IPS-20b (cell line): ENCODE results near the gene KCNK7.

Source experiments
- H3K27ac ChIP-seq: one replicate; pipeline ENCODE4 v1.5.1; 2013; ENCODE audit warnings: low read length
- H3K27me3 ChIP-seq: 2 replicates; pipeline ENCODE4 v1.6.1; 2013; ENCODE audit warnings: mild to moderate bottlenecking, low read length, inconsistent platforms; ENCODE audit not compliant: insufficient read depth
- H3K36me3 ChIP-seq: 2 replicates; pipeline ENCODE4 v1.6.1; 2013; ENCODE audit warnings: low read depth, mild to moderate bottlenecking, inconsistent platforms, low read length, moderate library complexity; ENCODE audit not compliant: insufficient read depth
- H3K4me1 ChIP-seq: 2 replicates; pipeline ENCODE4 v1.6.1; 2013; ENCODE audit warnings: mild to moderate bottlenecking, control low read depth, inconsistent platforms, low read length, moderate library complexity; ENCODE audit not compliant: insufficient read depth
- H3K4me3 ChIP-seq: 2 replicates; pipeline ENCODE4 v1.5.1; 2013; ENCODE audit warnings: mild to moderate bottlenecking, low read length, inconsistent platforms
- H3K9ac ChIP-seq: 2 replicates; pipeline ENCODE4 v1.6.1; 2013; ENCODE audit warnings: low read depth, mild to moderate bottlenecking, inconsistent platforms, low read length, moderate library complexity
- H3K9me3 ChIP-seq: 2 replicates; pipeline ENCODE4 v1.6.1; 2013; ENCODE audit warnings: mild to moderate bottlenecking, low read depth, low read length, inconsistent platforms; ENCODE audit not compliant: insufficient read depth

KCNK7 gene

GRCh38 chr11:65556470-65557279 is 38.9 kb downstream of the KCNK7 start:
- Histone ChIP-seq H3K9ac (no peak overlapping the region), H3K4me1 (peaks cover 36% of the 10 kb centered on the region), H3K4me3 (peak overlapping the region; percentile 31; the same call in 1 of the 2 replicates), H3K27ac (no peak overlapping the region), H3K27me3 (peaks cover 64% of the 10 kb centered on the region), H3K36me3 (no peaks in the 10 kb centered on the region), H3K9me3 (no peaks in the 10 kb centered on the region)

GRCh38 chr11:65555693-65556231 is 39.8 kb downstream of the KCNK7 start:
- Histone ChIP-seq H3K9ac (no peak overlapping the region), H3K36me3 (no peaks in the 10 kb centered on the region), H3K4me3 (no peak overlapping the region), H3K27me3 (peaks cover 72% of the 10 kb centered on the region), H3K9me3 (no peaks in the 10 kb centered on the region), H3K27ac (no peak overlapping the region), H3K4me1 (peaks cover 31% of the 10 kb centered on the region)

GRCh38 chr11:65554842-65555430 is 40.7 kb downstream of the KCNK7 start:
- peaks cover 73% of the 10 kb centered on the region for H3K27me3 ChIP-seq
- no peaks in the 10 kb centered on the region for H3K36me3 ChIP-seq
- no peak overlapping the region for H3K9ac ChIP-seq
- H3K27ac ChIP-seq: no peak overlapping the region
- H3K4me3 ChIP-seq: no peak overlapping the region
- H3K4me1 ChIP-seq: peaks cover 26% of the 10 kb centered on the region
- no peaks in the 10 kb centered on the region for H3K9me3 ChIP-seq

- Histone ChIP-seq H3K27ac (no peak overlapping the region), H3K9me3 (no peaks in the 10 kb centered on the region), H3K9ac (no peak overlapping the region), H3K36me3 (no peaks in the 10 kb centered on the region), H3K4me1 (peaks cover 19% of the 10 kb centered on the region), H3K27me3 (peaks cover 72% of the 10 kb centered on the region), H3K4me3 (peak overlapping the region; percentile 63; the same call in 1 of the 2 replicates)
These were observed 41.4 kb downstream of the KCNK7 start for GRCh38 chr11:65554057-65554818.

GRCh38 chr11:65553301-65554001 is 42.1 kb downstream of the KCNK7 start:
- H3K9ac ChIP-seq: no peak overlapping the region
- peaks cover 14% of the 10 kb centered on the region for H3K4me1 ChIP-seq
- no peaks in the 10 kb centered on the region for H3K36me3 ChIP-seq
- H3K4me3 ChIP-seq: peak overlapping the region; percentile 63; the same call in 1 of the 2 replicates
- H3K9me3 ChIP-seq: no peaks in the 10 kb centered on the region
- peaks cover 72% of the 10 kb centered on the region for H3K27me3 ChIP-seq
- H3K27ac ChIP-seq: no peak overlapping the region

- no peak overlapping the region for H3K4me3 ChIP-seq
- H3K9ac ChIP-seq: no peak overlapping the region
- peaks cover 14% of the 10 kb centered on the region for H3K4me1 ChIP-seq
- H3K27me3 ChIP-seq: peaks cover 81% of the 10 kb centered on the region
- no peaks in the 10 kb centered on the region for H3K9me3 ChIP-seq
- no peak overlapping the region for H3K27ac ChIP-seq
- no peaks in the 10 kb centered on the region for H3K36me3 ChIP-seq
These were observed 43.1 kb downstream of the KCNK7 start for GRCh38 chr11:65552388-65552951.

GRCh38 chr11:65551572-65552387 is 43.8 kb downstream of the KCNK7 start:
- Histone ChIP-seq H3K9ac (no peak overlapping the region), H3K36me3 (no peaks in the 10 kb centered on the region)

GRCh38 chr11:65549096-65549495 is 46.5 kb downstream of the KCNK7 start:
- peaks cover 85% of the 10 kb centered on the region for H3K27me3 ChIP-seq
- no peak overlapping the region for H3K27ac ChIP-seq
- peaks cover 5% of the 10 kb centered on the region; the same call in 1 of the 2 replicates for H3K4me1 ChIP-seq
- H3K36me3 ChIP-seq: no peaks in the 10 kb centered on the region
- H3K9me3 ChIP-seq: no peaks in the 10 kb centered on the region
- no peak overlapping the region for H3K4me3 ChIP-seq
- H3K9ac ChIP-seq: no peak overlapping the region

More at GRCh38 chr11:65551572-65552387, 43.8 kb downstream of the KCNK7 start:
- Histone ChIP-seq H3K9me3 (no peaks in the 10 kb centered on the region), H3K27me3 (peaks cover 81% of the 10 kb centered on the region), H3K27ac (no peak overlapping the region), H3K4me1 (peaks cover 8% of the 10 kb centered on the region), H3K4me3 (no peak overlapping the region)

GRCh38 chr11:65548395-65548794 is 47.2 kb downstream of the KCNK7 start:
- Histone ChIP-seq H3K4me3 (no peak overlapping the region), H3K36me3 (no peaks in the 10 kb centered on the region), H3K27me3 (peaks cover 86% of the 10 kb centered on the region), H3K27ac (no peak overlapping the region), H3K4me1 (peaks cover 2% of the 10 kb centered on the region; the same call in 1 of the 2 replicates), H3K9me3 (no peaks in the 10 kb centered on the region), H3K9ac (no peak overlapping the region)

GRCh38 chr11:65547446-65548125 is 48.0 kb downstream of the KCNK7 start:
- Histone ChIP-seq H3K9me3 (no peaks in the 10 kb centered on the region), H3K9ac (no peak overlapping the region), H3K27ac (no peak overlapping the region), H3K27me3 (peaks cover 92% of the 10 kb centered on the region), H3K4me3 (no peak overlapping the region), H3K36me3 (no peaks in the 10 kb centered on the region), H3K4me1 (no peaks in the 10 kb centered on the region; the same call in 1 of the 2 replicates)
